Activated CD4-positive, alpha-beta T cell treated with anti-CD3 and anti-CD28 coated beads for 48 hours (primary cell): ENCODE data around the gene CACNA1B.
"Not testable (repeated sequence)": the region's sequence is repeated elsewhere in the genome, so short reads cannot be mapped to it uniquely, and the experiment has no call there.

ENCODE experiments used
- DNase-seq: peaks from one replicate; pipeline ENCODE4 v3.0.0-alpha.2; 2020

The CACNA1B gene

DNA sequence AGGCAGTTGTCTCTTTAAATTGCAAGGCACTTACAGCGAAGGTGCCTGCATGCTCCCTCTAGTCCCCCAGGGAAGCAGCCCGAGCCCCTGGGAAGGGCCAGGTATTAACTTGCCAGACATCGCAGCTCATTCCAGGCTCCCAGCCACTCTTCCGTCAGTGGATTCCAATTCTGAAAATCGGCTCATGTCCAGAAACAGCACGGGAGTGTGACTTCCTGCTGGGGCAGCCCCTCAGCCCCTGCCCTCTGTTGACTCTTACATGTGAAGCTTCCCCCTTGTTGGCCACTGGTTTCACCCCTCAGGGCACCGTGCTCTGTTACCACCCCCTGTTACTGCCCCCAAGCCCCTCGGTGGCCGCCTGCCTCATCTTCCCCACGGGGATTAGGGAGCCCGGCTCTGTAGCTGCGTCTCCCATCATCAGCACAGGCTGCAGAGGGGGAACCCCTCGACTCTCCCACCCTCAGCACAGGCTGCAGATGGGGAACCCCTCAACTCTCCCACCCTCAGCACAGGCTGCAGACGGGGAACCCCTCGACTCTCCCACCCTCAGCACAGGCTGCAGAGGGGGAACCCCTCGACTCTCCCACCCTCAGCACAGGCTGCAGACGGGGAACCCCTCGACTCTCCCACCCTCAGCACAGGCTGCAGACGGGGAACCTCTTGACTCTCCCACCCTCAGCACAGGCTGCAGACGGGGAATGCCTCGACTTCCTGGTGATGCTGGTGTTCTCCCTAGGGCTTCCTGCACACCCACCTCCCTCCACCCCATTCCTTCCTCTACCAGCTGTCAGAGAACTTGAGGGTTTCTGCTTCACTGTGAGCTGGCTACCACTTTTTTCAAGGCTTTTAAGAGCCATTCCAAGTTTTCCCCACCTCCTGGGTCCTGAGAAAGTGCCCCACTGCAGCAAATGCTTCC is 11.1 kb upstream of the CACNA1B start:
- DNase-seq = no peak

DNA sequence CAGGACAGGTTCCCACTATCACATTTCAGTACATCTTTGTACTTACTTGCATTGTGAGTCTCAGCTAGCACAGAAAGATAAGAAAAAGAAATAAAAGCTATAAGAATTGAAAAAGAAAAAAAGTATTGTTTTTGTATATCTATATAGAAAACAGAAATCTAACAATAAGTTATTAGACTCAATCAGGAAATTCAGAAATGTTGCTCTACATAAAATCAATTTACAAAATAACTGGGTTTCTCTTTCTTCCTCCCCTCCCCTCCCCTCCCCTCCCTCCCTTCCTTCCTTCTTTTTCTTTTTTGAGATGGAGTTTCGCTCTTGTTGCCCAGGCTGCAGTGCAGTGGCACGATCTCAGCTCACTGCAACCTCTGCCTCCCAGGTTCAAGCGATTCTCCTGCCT is 7.2 kb upstream of the CACNA1B start:
- DNase-seq = no peak

DNA sequence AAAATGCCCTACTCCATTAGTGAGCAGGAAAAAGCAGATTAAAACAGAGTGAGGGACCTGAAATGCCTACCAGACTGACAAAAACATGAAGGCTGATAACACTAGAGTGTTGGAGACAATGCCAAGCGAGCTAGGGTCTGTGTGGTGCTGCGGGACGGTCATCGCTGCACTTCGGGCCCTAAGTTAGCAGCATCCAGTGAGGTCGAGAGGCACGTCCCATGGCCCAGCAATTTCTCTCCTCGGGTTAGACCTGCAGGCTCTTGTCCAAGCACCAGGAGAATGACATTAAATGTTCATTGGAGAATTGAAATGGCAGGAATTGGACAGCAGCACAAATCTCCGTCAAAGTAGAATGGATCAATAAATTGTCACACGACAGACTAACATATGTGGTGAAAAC is 5.3 kb upstream of the CACNA1B start:
- no peak for DNase-seq

DNA sequence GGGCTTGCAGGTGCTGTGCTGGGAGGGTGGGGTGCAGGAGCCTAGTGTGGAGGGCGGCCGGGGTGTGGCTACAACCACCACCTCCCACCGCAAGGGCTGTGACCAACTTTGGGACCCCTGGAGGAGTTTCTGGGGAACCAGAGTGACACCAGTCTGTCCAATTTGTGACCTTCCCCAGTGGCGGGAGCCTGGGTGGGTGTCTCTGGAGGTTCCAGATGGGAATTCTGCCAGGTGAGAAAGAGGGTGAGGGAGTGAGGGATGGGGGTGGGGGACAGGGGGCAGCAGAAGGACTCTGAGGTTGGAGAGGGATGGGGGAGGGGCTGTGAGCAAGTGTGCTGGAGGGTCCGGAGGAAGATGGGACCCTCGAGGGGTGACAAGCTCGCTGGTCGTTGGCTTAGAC is 4.2 kb upstream of the CACNA1B start:
- no peak for DNase-seq

DNA sequence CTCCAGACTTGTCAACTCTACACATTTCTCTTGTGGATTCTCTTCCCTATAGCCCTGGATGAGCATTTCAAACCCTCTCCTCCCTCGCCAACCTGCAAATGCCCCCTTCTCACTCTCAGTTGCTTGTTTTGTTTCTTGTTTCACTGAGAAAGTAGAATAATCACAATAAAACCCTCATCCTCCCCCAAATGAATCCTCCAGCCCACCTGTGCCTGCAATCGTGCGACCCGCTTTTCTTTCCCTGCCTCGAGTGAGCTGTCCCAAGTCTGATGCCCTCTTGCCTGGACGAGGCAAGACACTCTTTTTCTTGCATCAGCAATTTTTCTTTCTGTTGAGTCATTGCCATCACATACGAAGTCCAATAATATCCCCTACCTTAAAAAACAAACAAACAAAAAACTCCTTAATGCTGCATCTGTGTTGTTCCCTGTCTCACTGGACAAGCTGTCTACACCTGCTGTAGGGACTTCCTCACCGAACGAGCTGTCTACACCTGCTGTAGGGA is 3.7 kb upstream of the CACNA1B start:
- DNase-seq = no peak

DNA sequence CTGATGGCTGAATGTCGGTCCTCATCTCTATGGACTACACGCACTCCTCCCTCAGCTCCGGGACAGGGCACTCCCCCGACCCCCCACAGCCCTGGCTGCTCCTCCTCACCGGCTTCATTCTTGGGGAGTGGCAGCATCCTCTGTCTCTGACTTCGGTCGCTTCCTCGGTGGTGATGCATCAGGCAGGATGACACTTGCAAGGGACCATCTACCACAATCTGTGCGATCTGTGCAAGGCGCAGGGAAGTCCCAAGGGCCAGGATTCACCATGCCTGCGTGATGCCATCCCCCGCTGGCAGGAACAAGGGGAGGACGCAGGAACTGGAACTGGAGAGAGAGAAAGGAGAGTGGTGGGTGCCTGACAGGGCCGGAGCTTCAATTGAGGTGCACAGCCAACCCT is 2.2 kb upstream of the CACNA1B start:
- no peak for DNase-seq

DNA sequence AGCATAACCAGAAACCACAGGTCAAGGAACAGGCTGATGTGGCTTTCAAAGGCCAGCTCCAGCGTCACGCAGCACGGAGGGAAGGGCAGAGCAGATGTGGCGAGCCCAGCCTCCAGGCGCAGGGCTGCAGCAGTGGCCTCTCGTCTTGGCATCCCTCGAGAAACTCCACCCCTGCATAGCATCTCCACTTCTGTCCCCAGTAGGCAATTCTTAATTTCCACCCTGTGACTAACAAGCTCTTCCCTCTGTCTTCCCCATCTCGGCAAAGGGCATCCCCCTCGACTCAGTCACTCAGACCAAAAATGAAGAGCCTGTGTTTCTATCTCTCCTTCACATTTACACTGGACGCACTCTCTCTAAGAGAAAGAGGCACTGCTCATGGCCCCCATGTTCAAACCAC is 1.7 kb upstream of the CACNA1B start:
- no peak for DNase-seq

DNA sequence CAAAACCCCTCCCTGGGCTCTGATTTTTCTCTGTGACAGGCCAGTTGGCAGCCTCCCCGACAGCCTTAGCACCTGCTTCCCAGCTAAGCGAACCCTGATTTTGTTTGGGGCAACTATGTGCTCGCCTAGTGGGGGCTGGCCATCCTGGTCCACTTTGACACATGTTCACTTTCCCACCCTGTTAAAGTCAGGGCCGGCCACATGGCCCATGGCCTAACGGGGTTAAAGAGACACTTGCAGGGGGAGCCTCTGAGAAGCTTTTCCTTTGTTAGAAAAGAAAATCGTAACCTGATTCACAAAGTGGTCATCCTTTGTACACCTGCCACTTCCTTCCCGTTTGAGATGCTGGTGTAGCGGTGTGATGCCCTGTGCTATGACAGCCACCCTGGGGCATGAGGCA is 1.3 kb upstream of the CACNA1B start:
- DNase-seq = no peak

DNA sequence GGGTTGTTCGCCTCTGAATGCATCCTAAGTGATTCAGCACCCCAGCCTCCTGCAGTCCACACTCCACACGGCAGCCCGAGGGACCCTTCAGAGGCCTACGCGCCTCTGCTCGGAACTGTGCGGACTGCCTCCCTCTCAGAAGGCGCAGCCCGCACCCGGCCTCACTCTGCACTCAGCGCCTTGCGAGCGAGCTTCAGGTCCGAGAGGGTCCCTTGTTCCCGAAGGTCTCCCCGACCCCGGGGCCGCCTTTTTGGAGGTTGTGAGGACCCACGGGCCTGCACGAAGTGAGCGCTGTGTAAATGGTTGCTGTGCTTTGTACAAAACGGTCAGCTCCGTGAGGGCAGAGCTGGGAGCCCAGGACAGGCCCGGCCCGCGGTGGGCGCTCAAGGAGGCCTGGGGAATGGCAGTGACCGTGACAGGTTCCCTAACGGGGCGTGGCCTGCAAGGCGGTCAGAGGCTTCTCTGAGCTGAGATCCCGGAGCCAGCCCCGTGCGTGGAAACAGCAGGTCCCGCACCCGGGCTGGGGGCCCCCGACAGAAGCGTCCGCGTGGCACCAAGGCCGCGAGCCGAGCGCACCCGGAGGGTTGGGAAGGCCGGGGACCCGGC is 698 bp upstream of the CACNA1B start:
- no peak for DNase-seq

DNA sequence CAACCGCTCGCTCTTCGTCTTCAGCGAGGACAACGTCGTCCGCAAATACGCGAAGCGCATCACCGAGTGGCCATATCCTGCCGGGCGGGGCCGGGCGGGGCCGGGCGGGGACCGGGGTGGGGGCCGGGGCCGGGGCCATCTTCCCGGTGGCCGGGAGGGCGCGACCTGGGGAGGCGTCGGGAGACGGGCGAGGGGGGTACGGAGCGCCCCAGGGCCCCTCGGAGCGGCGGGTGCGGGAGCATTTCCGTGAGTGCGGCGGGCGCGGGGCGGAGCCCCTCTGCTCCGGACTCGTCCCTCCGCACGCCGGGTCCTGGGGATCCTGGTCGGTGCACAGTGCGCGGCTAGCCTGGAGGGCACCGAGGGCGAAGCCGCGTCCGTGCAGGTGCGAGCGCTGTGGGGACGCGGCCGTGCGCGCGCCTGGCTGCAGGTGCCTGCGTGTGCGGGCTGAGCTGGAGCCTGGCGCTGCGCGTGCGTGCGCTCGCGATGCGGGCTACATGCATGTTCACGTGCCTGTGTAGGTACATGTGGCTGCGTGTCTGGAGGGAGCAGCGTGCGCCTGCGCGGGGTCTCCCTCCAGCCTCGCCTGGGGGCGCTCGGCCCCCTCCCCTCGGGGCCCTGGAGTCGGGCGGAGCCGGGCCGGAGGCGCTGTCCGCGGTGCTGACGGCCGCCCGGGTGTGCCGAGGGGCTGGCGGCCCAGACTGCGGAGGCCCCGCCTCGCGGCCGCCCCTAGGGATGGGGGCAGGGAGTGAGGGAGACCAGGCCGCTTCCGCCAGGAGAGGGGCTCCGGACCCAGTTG is 762 bp downstream of the CACNA1B start:
- DNase-seq = peak; percentile 47

DNA sequence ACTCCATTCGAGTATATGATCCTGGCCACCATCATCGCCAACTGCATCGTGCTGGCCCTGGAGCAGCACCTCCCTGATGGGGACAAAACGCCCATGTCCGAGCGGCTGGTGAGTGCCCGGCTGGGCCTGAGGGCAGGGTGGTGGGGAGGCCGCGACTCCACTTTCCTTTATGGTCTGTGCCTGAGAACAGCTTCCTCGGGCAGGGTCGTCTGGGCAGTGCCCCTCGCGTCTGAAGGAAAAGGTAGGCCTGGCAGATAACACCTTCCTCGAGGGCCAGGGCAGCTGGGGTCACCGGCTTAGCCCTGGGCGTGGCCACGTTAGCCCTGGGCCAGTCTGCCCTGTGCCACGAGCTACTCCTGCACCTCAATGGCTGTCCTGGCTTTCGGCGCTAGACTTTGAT is 1.5 kb downstream of the CACNA1B start:
- DNase-seq = no peak

DNA sequence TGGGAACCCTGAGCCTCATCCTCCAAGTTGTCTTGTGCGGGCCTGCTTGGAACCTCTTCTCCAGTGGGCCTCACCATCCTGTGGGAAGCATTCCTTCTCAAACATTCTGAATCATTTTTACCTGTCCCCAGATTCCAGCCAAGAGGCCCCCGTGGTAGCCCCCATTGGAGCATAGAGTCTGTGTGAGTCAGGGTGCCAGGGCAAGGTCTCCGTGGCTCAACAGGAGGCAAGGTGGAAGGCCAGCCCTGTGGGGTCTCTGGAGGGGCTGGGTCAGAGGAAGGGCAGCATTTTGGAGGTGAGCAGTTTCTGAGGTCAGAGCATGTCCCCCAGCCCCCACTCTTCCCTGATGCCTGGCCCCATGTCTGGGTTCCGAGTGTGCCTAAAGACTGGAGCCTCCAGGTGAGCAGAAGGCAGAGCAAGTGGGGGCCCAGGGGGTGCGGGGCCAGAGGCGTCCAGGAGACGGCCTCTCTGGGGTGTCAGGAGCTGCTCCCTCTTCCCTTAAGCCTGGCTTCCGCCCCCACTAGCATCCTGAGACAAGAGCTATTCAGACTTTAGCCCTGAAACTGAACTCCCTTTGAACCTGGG is 2.1 kb downstream of the CACNA1B start:
- no peak for DNase-seq

DNA sequence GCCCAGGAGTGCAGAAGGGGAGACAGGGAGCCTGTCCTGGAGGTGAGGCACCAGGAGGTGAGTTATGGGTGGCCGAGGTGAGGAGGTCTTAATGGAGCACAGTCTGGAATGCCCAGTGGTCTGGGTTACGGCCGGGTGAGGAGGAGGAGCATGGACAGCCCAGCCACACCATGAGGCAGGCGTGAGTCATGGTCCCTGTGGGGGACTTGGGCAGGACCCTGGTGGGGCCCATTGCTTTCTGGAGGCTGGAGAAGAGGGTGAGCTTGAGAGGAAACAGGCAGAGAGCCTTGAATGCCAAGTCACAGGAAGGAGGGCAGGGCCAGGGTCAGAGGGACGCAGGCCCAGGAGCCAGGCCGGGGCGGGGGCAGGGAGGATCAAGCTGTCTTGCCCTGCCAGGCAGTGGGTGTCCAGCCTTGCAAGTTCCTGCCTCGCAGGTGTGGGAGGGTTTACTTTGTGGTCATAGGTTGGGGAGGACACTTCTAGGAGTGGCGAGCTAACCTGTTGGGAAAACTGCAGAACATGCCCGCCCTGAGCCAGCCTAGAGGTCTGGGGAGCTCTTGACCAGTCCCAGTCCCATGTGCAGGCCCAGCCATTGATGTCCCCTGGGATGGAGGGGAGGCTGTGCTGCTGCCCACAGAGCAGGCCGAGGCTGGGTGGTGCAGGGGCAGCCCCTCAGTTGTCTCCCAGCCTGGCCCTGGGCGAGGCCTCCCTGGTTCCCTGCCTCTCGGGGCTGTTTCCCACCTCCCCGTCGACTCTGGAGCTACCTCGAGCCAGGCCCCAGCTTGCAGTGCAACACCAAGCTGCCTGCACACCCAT is 2.8 kb downstream of the CACNA1B start:
- DNase-seq = no peak

DNA sequence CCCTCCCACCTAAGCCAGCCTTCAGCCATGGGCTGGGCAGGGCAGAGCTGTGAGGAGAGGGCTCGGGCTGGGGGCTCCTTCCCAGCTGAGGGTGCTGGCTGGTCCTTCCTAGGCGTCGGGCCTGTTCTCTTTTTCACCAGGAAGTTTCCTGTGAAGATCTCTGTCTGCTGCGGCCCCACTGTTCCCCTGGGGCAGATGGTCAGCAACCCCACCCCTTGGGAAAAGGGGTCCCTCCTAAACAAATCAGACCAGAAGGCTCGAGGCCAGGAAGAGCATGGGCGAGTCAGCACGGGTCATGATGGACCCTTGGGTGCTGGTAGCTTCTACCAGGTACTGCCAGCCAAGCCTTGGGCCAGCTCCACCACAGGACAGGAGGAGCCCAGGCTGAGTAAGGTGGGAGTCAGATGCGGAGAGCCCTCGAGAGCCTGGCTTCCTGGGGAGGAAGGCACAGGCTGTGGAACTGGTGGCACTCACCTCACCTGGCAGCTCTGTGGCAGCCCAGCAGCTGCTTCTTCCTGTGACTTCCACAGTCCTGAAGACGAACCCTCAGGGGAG is 3.5 kb downstream of the CACNA1B start:
- no peak for DNase-seq

DNA sequence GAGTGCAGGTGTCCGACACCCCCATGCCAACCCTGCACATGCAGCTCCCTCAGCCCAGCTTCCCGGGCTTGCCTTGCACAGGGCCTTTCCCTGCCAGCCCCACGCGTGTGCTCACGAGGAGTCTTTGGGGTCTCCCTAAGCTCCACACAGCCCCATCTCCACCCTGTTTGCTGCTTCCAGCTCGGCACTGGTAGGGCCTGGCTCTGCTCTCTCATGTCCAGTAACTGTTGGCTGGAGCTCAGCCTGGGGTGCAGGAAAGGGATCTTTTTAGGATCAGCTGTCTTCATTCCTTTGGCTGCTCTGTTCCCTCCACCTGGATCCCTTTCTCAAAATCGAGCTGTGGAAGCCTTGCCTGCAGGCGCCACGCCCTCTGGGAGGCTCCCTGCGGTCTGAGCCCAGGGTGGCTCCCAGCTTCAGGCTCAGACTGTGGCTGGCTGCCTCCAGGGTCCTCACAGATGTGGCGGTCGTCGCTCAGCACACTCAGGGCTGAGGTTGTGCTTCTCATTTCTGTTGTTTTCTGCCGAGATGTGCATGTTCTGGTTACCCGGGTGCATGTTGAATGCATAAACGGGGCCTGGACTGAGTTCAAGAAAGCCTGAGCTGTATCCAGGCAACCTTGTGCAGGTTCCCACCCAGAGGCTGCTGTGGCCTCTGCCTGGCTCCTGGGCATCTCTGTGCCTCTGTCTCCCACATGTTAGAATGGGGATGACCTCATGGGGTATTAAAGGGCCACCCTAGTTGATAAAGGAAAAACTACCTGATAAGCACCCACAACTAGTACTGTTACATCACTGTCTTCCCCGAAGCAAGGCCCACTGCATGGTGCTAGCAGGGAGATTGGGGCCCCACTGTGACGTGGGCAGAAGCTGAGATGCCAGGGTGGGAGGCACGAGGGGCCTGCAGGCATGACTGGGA is 4.3 kb downstream of the CACNA1B start:
- DNase-seq = no peak

DNA sequence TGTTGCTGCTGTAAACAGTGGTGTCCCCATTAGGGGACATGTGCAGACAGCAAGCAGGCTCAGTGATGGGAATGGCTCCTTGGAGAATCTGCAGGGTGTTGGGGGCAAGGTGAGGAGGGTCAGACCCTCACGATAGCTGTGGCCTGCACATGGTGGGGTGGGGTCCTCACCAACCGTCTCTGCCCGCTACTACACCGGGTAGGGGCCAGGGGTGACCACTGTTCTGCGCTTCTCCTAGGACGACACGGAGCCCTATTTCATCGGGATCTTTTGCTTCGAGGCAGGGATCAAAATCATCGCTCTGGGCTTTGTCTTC is 4.9 kb downstream of the CACNA1B start:
- DNase-seq = no peak

DNA sequence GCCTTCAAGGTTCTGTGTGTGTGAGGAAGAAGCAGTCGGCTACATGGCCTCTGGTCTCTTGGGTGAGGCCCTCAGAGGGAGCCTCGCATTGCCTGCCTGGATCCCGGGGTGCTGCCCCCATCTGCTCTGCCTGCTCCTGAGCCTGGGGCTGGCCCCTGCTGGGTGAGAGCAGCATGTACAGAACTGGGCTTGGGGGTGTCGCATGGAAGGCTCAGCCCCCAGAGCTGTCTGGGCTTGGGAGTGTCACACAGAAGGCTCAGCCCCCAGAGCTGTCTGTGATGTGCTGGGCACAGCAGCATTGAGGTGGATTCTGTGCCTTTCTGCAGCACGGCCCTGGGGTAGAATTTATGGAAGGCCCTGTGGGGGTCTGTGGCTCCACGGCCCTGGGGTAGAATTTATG is 6.4 kb downstream of the CACNA1B start:
- not testable (repeated sequence) for DNase-seq

DNA sequence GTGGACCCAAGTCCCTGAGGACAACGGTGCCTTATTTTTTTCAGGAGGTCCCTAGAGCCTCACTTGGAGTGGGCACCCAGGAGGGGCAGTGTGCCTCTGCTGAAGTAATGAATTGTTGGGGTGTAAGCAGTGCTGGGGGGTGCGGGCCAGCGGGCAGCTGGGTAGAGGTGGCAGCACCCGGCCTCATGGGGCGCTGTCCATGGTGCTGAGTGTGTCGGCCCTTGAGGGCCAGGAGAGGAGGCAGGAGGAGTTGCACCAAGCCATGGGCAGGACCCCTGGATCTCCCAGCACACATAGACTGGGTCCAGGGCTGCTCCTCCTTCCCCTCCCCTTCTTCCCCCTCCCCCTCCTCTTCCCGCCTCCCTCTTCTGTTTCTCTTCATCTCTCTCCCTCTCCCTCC is 7.0 kb downstream of the CACNA1B start:
- peak; percentile 34 for DNase-seq

DNA sequence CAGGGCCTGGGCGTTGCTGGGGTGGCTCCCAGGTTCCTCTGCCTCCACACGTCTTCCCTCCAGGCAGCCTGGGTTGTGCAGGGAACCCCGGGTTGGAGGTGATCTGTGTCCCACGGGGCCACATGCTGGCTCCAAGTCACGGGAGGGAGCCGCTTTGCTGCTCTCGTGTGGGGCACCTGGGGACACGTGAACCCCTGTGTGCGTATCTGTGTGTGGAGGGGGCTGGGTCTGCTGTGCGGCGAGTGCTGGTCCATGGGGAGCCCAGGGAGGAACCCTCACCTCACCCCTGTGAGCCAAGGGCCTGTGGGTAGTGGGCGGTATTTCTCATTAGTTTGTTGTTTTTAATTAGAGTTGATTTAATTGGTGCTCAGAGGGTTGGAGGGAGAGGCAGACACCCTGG is 7.5 kb downstream of the CACNA1B start:
- not testable (repeated sequence) for DNase-seq

DNA sequence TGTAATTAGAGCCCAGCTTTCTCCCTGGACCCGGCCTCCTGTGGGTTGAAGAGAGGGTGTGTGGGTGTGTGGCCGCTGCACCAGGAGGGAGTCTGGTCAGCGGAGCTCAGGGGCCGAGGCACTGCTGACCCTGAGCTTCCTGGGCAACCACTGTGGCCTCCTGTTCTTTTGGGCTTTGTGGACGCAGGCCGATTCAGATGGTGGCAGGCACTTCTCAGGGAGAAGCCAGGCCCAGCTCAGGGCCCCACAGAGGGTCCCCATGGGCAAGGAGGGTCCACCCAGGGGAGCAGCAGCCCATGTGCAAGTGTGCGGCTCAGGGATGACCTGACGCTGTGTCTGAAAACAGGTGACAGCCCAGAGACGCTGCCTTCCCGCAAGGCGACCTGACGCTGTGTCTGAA is 11.0 kb downstream of the CACNA1B start:
- not testable (repeated sequence) for DNase-seq

DNA sequence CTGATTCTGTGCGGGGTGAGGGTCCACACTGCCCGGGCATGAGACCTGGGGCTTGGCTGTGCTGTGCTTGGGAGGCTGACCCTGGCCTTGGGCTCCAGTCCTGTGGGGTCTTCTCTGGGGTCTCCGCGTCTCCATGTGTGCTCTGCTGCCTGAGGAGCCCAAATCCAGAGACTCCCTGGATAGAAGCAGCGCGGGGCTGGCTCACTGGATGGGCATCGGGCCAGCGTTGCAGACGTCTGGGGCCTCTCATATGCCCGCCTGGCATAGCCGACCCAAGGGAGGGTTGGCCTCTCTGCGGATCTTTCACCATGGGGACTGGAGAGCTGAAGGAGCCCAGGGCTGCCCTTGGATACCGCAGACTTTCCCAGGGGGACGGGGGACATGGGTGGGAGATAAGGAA is 12.4 kb downstream of the CACNA1B start:
- not testable (repeated sequence) for DNase-seq
